HG03521 (cell line): ENCODE results near the gene TSSK2.
A peak's percentile ranks its signal among the peaks of the same experiment; 100 is the strongest.

Experiments used
- ATAC-seq: cut with Tn5 transposase; IDR thresholded peaks from one replicate; pipeline ENCODE4 v1.9.1; 2021; ENCODE audit warnings: mild to moderate bottlenecking, moderate library complexity; ENCODE audit not compliant: unreplicated experiment

TSSK2 gene

DNA sequence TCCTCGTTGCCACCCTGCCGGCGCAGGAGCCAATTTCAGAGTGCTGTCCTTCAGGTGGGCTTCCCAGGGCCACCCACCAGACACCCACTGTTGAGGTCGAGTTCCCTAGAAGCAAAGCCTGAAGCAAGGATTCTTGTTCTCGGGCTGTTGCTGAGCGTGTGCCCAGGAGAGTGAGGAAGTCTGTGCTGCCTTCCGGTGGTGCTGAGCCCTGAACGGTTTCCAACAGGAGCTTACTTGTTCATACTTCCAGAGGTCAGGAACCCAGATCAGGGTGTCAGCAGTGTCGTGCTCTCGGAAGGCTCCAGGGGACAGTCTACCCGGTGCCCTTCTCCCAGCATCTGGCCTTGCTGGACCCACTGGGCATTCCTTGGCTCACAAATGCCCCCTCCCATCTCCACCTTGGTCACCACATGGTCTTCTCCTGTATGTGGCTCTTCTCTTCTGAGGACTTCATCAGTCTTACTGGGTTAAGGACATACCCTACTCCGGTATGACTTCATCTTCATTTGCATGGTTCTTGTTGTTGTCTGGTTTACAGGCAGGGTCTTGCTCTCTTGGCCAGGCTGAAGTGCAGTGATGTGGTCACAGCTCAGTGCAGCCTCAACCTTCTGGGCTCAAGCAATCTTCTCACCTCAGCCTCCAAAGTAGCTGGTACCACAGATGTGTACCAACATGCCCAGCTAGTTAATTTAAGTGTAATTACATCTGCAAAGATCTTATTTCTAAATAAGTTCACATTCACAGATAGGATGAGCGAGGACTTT lies 36.2 kb downstream of the TSSK2 start:
- no peak for ATAC-seq

- no peak for ATAC-seq
Observed at GRCh38 chr22:19168088-19168890, 37.2 kb downstream of the TSSK2 start.

GRCh38 chr22:19169002-19169946 lies 38.2 kb downstream of the TSSK2 start:
- no peak for ATAC-seq

DNA sequence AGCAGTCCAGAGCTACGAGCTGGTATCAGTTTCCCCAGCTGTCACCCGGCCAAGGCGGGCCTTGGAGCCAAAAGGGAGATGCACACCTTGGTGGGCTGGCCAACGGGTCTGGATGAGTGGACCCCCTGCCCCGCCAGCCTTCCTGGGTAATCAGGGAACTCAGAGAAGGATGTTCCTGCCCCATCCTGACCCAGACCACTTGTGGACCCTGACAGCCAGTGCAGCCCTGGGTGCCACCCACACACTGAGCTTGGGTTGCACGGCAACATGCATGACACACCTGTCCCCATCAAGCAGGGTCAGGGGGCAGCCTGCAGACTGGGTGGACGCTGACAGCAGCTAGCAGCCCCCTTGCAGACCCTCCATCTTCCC lies 38.8 kb downstream of the TSSK2 start:
- no peak for ATAC-seq

DNA sequence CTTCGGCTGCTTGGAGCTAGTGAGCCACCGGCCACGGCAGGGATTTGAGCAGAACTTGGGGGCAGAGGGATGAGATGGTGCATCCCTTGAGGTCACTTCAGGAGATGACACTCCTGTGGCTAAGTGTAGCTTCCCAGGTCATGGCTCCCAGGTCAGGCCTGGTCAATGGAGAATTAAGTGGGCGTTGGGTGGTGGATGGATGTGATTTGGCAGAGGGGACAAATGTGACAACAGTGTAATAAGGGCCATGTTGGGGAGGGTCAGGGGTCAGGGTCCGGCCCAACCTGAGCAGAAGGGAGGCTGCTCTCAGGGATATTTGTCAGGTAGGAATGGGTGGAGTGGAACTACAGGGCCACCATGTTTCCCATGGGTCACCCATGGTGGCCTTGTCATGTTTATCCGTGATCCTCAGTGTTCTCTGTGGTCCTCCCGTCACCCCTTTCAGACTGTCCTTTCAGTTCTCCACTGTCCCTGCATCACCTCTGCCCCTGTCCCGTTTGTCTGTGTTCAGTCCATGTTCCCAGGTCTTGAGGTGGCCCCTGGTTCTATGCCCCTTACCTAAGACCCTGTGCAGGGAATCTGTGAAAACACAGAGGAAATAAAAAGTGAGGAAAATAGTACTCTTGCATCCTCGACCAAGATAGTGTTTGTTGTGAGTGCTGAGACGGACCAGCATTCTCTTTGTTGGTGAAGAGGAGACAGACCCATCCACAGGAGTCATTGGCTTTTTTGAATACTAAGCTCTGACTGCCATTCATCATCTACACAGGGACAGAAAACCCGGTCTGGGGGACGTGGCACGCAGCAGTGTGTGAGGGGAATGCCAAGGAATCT lies 41.3 kb downstream of the TSSK2 start:
- no peak for ATAC-seq

GRCh38 chr22:19173047-19174035 lies 42.2 kb downstream of the TSSK2 start:
- no peak for ATAC-seq

DNA sequence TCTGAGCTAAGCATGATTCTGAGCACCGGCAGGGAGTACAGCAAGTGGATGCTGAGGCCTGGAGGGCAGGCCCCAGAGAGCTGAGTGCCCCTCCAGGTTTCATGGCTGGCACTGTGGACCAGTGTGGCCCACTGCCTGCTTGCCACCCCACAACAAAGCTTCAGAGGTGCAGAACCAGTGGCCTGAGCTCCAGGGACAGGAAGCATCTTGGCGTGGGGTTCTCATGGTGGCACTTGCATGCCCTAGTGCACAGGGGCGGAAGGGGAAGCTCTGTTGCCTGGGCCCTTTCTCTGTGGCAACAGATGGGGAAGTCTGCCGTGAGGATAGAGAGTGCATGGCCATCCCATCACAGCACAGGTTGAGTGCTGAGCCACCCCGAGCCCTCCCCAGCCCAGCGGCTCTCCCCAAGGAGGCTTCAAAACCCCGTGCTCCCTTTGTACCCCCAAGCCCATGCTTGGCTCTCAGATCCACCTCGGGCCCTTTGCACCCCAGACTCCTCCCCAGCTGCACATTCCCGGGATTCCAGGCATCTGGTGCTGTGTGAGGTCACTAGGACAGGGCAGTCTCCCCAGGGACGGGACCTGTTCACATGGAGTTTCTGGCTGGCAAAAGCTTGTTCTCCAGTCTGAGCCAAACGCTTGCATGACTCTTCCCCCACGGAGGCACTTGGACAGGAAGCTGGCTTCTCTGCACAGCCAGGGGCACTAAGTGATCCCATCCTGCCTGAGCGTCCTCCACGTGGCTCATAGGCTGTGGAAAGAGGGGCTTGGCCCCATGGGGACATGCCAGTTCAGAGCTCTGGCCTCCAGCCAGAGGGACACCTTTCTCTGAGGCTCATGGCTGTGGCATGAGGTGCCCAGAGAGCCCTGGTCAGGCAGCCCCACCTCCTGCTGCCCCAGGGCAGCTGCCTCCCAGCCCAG lies 43.3 kb downstream of the TSSK2 start:
- ATAC-seq: no peak

GRCh38 chr22:19175026-19175601 lies 44.0 kb downstream of the TSSK2 start:
- ATAC-seq: no peak

- ATAC-seq: no peak
Observed at GRCh38 chr22:19175602-19176174, 44.6 kb downstream of the TSSK2 start.

- no peak for ATAC-seq
Observed at GRCh38 chr22:19176175-19176643, 45.1 kb downstream of the TSSK2 start.

GRCh38 chr22:19176732-19177131 lies 45.6 kb downstream of the TSSK2 start:
- no peak for ATAC-seq

DNA sequence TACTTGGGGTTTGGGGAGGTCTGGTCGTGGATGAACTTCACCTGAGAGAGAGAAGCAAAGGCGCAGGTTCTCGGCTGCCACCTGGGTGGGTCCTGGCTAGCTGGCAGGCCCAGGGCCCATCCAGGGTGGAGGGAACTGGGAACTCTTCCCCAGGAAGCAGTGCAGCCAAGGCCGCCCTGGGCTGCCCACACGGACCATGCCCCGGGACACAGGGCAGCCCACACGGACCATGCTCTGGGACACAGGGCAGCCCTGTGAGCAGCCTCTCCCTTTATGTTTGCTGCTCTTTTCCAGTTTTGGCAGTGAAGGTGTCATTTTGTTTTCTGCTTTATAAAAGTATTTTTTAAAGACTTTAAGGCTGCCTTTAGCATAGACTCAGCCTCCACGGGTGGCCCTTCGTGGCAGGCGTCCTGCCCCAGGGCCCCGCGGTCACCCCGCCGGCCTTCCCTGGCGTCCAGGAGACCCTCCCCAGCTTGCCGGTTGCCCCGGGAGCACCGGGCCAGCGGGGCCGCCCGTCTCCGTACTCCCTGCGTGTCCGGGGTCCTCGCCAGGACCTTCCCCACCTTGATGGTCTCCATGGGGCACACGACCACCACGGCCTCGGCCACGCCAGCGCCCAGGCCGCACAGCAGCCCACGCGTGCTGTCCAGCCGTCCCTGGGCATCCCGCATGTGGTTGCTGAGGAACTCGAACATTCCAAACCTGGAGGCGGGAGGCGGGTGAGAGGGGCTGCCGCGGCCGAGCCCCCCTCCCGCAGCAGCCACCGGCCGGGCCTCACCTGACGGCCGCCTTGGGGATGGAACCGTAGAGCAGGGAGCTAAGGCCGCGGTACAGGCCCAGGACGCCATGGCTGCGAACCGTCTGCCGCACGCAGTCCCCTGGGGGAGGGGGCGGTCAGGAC lies 46.3 kb downstream of the TSSK2 start:
- no peak for ATAC-seq

GRCh38 chr22:19178065-19178656 lies 47.1 kb downstream of the TSSK2 start:
- ATAC-seq: peak; percentile 37

GRCh38 chr22:19178657-19179496 lies 47.8 kb downstream of the TSSK2 start, which contains the start of gene SLC25A1:
TSS of gene SLC25A1 (minus strand) at chr22:19178736. CDS start at chr22:19178673, 63 bp downstream.
- ATAC-seq: peak; percentile 68
